Spinal cord (tissue), 10 donors: ENCODE data around the gene NREP. TPM values are rescaled to one million over a fixed set of nuclear protein-coding genes. Genes with fewer than 3 reads are reported as not detected.

Experiments
- DNase-seq, 6 donors: peaks; one replicate each; pipeline versions ENCODE4 v3.0.0 to v3.0.0-alpha.2; 2013 to 2015; ENCODE audit warnings: low spot score in 6 of 6, low read depth in 4 of 6
- H3K27ac ChIP-seq: one replicate; pipeline ENCODE4 v1.5.1; 2013; ENCODE audit warnings: low read depth, low read length, control low read depth
- H3K27me3 ChIP-seq: one replicate; pipeline ENCODE4 v1.6.1; 2013; ENCODE audit warnings: low read length; ENCODE audit not compliant: control insufficient read depth, insufficient read depth
- H3K36me3 ChIP-seq: one replicate; pipeline ENCODE4 v1.6.1; 2013; ENCODE audit warnings: low read length; ENCODE audit not compliant: control insufficient read depth, insufficient read depth
- H3K4me1 ChIP-seq: one replicate; pipeline ENCODE4 v1.6.1; 2013; ENCODE audit warnings: low read length; ENCODE audit not compliant: control insufficient read depth, insufficient read depth
- H3K4me3 ChIP-seq: one replicate; pipeline ENCODE4 v1.5.1; 2013; ENCODE audit warnings: low read depth, low read length, control low read depth
- H3K9me3 ChIP-seq: one replicate; pipeline ENCODE4 v1.6.1; 2013; ENCODE audit warnings: low read length; ENCODE audit not compliant: control insufficient read depth, insufficient read depth
- WGBS: methylation state at CpG from one replicate; pipeline ENCODE4 v1.1.5; 2013; ENCODE audit warnings: missing lambda C conversion rate; ENCODE audit not compliant: insufficient coverage; 5-methylcytosine and 5-hydroxymethylcytosine counted together
- polyA plus RNA-seq, 2 donors: library from polyadenylated mRNA; unstranded; fragments of 120-200 nt; gene quantifications; one replicate each; pipeline ENCODE4 v1.2.1, GENCODE V29; 2013; ENCODE audit not compliant: insufficient read length in 2 of 2
- total RNA-seq, 2 donors: library from RNA; depleted of rRNA in 1 of 2; stranded (reverse); fragments of 120-200 nt in 1 of 2; fragments of >200 nt in 1 of 2; gene quantifications; one replicate each; pipeline versions ENCODE4 v1.2.3 to v1.2.4, GENCODE V29; 2013 to 2014
- donor health status: healthy.

Gene NREP
- total and polyA plus RNA-seq, 4 donors: 408 to 982 (median 715) TPM

DNA sequence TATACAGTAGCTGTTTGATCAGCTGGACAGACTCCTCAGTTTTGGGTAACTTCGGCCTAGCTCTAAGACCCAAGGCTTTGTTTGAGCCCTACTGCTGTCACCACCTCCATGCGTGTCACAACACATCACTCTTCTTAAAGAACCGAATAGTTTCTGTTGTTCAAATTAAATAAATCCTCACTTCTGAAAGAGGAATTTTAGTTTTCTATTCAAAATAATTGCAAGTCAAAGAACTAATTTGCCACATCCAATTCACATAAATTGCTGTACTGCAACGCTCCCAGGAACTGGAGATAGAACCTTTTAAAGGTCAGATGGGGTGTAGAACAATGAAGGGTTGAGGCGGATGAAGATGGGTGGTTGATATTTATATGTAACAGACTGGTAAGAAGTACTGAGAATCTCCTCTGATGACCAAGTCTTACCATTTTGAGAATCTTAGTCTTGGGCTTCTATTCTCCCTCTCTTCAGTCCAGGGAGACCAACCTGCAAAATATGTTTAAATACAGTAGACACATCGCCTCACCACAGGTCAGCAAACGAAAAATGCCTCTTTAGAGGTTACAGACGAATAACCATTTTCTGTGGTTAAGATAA lies 1.6 kb downstream of the NREP start:
- Histone ChIP-seq H3K4me1 (peaks cover 8% of the 10 kb centered on the region), H3K4me3 (peak overlapping the region; percentile 99), H3K9me3 (no peaks in the 10 kb centered on the region), H3K36me3 (no peaks in the 10 kb centered on the region), H3K27ac (peak overlapping the region; percentile 96), H3K27me3 (no peaks in the 10 kb centered on the region)
- DNase-seq: peak in 2 of 6 donors; percentile 60 to 75
- no CpG with 5 or more reads among the region's 8 CpGs for WGBS

GRCh38 chr5:111753884-111754589 lies 3.0 kb downstream of the NREP start:
- Histone ChIP-seq H3K36me3 (no peaks in the 10 kb centered on the region), H3K9me3 (no peaks in the 10 kb centered on the region), H3K4me1 (peaks cover 9% of the 10 kb centered on the region), H3K27ac (peak overlapping the region; percentile 96), H3K4me3 (peak overlapping the region; percentile 99), H3K27me3 (no peaks in the 10 kb centered on the region)
- DNase-seq: peak in 1 of 6 donors; percentile 72
- WGBS: 80% methylated on average over 1 of the region's 3 CpGs

- H3K27ac ChIP-seq: peak overlapping the region; percentile 66
- peak in 2 of 6 donors; percentile 58 to 61 for DNase-seq
- no peaks in the 10 kb centered on the region for H3K27me3 ChIP-seq
- no peak overlapping the region for H3K4me3 ChIP-seq
- H3K4me1 ChIP-seq: peaks cover 3% of the 10 kb centered on the region
- no peaks in the 10 kb centered on the region for H3K36me3 ChIP-seq
- no peaks in the 10 kb centered on the region for H3K9me3 ChIP-seq
- 40% methylated on average over 1 of the region's 2 CpGs for WGBS
These were observed 4.5 kb downstream of the NREP start for GRCh38 chr5:111752426-111752965.

GRCh38 chr5:111749303-111750026 lies 7.5 kb downstream of the NREP start:
- Histone ChIP-seq H3K36me3 (no peaks in the 10 kb centered on the region), H3K4me1 (peaks cover 3% of the 10 kb centered on the region), H3K9me3 (no peaks in the 10 kb centered on the region), H3K4me3 (no peak overlapping the region), H3K27ac (no peak overlapping the region), H3K27me3 (no peaks in the 10 kb centered on the region)
- WGBS: 80% methylated on average over 3 of the region's 5 CpGs
- DNase-seq: no peak

GRCh38 chr5:111748304-111748763 lies 8.7 kb downstream of the NREP start:
- no peak overlapping the region for H3K4me3 ChIP-seq
- no peaks in the 10 kb centered on the region for H3K27me3 ChIP-seq
- H3K4me1 ChIP-seq: peaks cover 3% of the 10 kb centered on the region
- DNase-seq: no peak
- H3K27ac ChIP-seq: no peak overlapping the region
- no peaks in the 10 kb centered on the region for H3K36me3 ChIP-seq
- no peaks in the 10 kb centered on the region for H3K9me3 ChIP-seq
- 96% methylated on average over 2 of the region's 3 CpGs for WGBS

DNA sequence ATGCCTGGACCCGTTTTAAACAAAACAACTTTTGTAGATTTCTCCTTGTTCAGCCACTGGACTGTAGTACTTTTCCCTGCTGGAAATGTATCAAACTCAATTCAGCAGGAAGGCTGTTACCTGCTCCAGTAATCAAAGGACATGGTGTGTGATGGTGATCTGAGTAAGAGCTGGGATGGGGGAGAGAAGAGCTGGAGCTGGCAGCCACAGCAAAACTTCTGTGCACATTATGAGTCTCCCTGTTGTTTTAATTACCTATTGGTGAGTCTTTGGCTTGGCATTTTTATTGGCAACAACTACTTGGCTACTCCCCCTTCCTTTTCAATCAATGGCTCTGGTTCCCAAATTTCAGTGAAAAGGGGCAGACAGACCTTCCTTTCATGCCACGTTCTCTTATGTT lies 9.7 kb downstream of the NREP start:
- DNase-seq: peak in 1 of 6 donors; percentile 55
- no peak overlapping the region for H3K4me3 ChIP-seq
- no peaks in the 10 kb centered on the region for H3K9me3 ChIP-seq
- no peak overlapping the region for H3K27ac ChIP-seq
- peaks cover 3% of the 10 kb centered on the region for H3K4me1 ChIP-seq
- H3K36me3 ChIP-seq: no peaks in the 10 kb centered on the region
- H3K27me3 ChIP-seq: no peaks in the 10 kb centered on the region
- no CpG with 5 or more reads among the region's 2 CpGs for WGBS

- DNase-seq: no peak
- Histone ChIP-seq H3K36me3 (no peaks in the 10 kb centered on the region), H3K4me1 (peaks cover 3% of the 10 kb centered on the region), H3K27me3 (no peaks in the 10 kb centered on the region), H3K4me3 (no peak overlapping the region), H3K9me3 (no peaks in the 10 kb centered on the region), H3K27ac (peak overlapping the region; percentile 2)
- WGBS: 83% methylated on average over 1 of the region's 4 CpGs
These were observed 10.2 kb downstream of the NREP start for GRCh38 chr5:111746791-111747190.

DNA sequence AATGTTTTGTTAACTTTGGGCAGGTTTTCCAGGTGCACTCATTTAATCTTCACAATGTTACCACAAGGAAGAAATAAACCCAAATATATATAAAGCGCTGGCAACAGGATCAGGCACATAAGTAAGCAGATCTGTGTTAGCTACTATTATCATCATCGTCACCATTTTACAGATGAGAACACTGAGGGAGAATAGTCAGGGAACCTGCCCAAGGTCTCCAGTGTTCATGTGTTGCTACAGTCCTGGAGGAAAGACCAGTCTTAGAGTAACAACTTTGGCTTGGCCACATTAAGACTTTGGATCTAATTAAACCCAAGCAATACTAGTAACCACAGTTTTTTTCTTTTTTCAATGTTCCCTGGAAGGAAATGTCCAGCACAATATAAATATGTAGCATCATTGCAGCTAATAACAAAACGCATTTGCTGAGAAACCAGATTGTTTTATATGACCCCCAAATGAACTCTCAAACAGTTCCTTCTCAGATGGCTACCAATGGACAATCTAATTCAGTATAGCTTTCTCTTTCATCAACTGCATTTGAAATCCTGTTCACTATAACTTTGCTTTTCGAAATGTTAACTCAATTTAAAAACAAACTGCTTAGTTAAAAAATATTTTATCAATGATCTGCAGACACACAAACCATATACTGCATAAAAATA lies 11.8 kb downstream of the NREP start:
- Histone ChIP-seq H3K36me3 (no peaks in the 10 kb centered on the region), H3K27ac (peak overlapping the region; percentile 65), H3K27me3 (no peaks in the 10 kb centered on the region), H3K4me1 (peaks cover 3% of the 10 kb centered on the region), H3K4me3 (no peak overlapping the region), H3K9me3 (no peaks in the 10 kb centered on the region)
- no peak for DNase-seq
- 83% methylated on average over 1 of the region's 4 CpGs for WGBS

DNA sequence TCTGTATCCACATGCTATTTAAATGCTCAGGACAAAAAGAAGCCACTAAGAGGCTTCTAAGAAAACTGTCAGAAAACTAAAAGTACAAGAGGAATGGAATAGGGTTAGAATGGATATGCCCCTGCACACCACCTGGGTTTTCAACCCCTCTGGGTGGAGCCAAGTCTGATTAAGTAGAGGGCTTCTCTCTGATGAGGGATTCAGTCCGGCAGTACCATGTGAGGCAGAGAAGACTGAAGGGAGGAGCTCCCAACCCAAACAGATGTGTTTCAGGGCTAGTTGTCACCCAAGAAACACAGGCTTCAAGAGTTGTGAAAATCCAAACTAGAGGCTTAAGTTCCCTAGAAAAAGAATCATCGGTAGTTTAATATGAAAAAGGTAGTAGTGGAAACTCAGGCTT lies 12.5 kb downstream of the NREP start:
- Histone ChIP-seq H3K4me1 (peaks cover under 1% of the 10 kb centered on the region), H3K27ac (peak overlapping the region; percentile 65), H3K36me3 (no peaks in the 10 kb centered on the region), H3K9me3 (no peaks in the 10 kb centered on the region), H3K4me3 (no peak overlapping the region), H3K27me3 (no peaks in the 10 kb centered on the region)
- 60% methylated on average over 1 of the region's 2 CpGs for WGBS
- DNase-seq: peak in 1 of 6 donors; percentile 12
